ENCODE results near the gene KIAA0753. TPM values are rescaled to one million over a fixed set of nuclear protein-coding genes. Genes with fewer than 3 reads are reported as not detected.

The KIAA0753 gene
- polyA plus RNA-seq, 5 donors = 25.1 to 45.0 (median 38.4) TPM

DNA sequence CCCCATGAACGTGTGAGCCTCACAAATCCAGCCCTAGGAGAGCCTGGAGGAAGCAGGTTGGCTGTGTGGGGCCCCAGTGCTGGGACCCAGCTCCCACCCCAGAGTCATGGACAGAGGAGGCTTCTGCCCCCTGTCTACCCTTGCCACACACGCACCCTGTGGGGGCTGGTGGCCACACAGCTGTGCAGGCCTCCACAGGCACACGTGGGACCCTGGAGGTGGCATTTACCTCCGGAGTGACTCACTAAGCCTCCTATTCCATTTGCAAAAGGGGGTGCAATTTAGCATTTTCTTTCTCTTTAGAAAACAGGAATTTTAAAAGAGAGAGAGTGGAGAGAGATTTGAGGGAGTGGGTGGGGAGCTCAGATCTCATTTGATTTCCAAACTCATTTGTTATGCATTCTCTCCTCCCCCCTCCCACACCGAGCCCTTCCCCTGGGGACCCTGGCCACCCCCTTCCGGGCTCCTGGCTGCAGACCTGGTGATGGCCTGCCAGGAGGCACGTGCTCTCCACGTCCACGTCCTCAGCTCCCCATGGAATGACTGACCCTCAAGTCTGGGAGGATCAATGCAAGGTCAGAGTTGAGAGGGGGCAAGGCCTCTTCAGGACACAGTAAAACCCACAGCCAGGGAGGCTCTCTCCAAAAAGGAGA lies 91.0 kb downstream of the KIAA0753 start:
- DNase-seq = no peak

DNA sequence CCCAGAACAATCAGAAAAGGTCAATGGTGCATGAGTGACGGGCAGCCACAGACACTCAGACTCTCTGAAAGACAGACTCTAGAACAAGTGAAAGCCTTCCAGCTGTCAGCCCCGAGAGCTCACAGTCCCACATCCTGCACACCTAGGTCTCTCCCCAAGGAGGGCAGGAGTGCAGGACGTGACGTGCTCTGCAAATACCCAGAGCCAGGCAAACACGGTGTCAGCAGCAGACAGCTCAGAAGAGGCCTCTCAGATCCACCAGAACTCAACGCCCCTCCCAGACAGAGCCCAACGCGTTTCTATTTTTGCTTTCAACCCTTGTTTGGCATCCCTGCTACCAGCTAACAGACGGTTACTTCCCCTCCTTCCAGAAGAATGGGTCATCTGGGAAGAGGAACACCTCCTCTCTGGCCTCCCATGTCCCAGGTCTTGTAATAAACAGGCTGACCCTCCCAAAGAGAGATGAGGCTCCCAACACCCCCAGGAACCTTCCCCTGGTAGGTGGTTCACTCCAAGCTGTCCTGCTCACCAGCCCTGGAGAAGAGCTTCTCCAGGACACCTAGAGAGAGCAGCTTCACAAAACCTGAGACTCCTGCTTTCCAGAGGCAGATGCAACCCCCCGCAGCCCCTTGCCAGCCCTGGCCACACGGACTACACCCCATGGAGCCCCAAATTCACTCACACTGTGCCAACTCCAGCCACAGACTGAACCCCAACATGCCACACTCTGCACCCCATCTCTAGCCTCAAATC lies 91.8 kb downstream of the KIAA0753 start:
- DNase-seq = no peak

DNA sequence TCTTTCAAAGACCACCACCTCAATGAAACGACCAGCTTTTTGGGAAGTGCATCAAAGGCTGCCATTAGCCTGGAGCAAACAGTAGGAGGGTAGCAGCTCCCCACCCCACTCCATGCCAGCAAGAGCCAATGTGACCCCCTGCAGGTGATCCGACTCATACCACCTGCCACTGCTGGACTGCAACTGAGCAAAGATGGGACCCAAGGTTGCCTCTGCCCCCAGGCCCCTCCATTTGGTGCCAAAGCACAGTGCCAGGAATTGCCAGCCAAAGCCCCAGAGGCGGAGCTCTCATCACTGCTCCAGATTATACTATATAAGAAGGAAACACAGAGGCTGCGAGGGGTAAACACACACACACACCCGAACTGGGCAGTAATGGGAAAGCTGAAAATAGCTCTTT lies 92.5 kb downstream of the KIAA0753 start:
- no peak for DNase-seq

DNA sequence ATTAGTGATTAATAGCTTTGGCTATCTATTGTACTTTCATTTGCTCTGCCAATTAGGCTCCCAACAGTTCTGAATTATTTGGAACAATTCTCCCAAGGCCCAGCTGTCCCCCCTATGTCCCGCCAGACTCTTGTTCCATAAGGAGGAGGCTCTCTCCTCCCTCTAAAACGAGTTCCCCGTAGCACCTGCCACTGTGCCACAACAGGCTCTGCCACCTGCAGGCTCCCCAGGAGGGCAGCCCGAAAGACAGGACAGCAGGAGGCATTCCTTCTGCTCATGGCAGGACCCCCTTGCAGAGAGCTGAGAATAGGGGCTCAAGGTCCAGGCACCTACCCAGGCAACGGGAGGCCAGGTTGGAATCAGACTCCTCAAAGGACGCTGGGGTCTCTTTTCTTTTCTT lies 93.2 kb downstream of the KIAA0753 start:
- DNase-seq = no peak

DNA sequence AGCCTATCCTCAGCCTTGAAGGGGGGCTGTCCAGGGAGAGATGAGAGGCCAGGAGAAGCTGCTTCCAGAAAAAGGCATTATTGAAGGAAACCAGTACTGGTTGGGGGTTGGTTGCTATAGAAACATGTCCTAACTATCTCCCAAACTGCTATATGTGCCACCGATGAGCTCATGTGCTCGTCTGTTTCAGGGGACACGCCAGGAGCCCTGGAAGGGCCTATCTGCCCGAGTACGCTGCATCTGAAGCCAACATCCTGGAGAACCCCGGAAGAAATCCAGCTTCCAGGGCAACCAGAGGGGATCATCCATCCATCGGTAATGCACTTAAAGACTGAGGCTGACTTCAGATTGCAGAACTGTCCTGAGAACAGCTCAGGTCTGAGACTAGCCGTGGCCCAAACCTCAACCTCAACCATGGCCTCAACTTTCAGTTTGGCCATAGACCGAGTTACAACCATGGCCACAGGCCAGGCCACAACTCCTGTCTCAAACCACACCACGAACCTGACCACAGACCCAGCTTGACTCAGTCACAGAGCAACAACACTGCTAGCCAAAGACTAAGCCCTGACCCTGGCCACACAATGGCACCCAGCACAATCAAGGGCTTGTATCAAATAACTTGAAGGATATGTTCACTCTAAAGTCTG lies 94.3 kb downstream of the KIAA0753 start:
- no peak for DNase-seq

DNA sequence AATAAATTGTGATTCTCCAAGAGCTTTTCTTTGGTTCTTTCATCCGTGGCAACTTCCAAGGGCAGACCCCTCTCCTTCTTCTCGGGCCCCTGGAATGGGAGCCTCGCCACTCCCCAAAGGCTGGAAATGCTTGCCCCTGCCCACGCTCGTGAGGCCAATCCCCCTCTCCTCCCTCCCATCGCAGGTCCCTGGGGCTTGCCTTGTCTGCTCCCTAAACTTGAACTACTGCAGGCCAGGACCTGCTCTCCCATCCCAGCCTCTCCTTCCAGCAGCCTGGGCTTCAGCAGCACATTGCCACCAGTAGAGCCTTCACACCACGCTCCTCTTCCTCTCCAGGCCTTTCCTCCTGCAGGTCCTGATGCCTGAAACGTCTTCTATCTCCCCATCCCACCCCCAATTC lies 95.2 kb downstream of the KIAA0753 start:
- no peak for DNase-seq

DNA sequence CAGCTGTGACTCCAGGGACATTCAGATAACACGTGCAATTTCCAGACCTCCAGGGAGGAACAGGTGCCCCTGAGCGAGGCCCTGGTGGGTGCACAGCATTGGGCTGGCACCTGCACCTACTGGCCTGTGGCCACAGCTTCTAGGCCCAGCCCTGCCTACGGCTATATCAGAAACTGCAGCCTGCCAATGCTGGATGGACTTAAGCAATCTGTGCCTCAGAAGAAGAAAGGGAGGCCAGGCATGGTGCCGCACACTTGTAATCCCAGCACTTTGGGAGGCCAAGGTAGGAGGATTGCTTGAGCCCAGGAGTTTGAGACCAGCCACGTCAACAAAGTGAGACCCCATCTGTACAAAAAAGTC lies 96.5 kb downstream of the KIAA0753 start:
- DNase-seq = no peak

DNA sequence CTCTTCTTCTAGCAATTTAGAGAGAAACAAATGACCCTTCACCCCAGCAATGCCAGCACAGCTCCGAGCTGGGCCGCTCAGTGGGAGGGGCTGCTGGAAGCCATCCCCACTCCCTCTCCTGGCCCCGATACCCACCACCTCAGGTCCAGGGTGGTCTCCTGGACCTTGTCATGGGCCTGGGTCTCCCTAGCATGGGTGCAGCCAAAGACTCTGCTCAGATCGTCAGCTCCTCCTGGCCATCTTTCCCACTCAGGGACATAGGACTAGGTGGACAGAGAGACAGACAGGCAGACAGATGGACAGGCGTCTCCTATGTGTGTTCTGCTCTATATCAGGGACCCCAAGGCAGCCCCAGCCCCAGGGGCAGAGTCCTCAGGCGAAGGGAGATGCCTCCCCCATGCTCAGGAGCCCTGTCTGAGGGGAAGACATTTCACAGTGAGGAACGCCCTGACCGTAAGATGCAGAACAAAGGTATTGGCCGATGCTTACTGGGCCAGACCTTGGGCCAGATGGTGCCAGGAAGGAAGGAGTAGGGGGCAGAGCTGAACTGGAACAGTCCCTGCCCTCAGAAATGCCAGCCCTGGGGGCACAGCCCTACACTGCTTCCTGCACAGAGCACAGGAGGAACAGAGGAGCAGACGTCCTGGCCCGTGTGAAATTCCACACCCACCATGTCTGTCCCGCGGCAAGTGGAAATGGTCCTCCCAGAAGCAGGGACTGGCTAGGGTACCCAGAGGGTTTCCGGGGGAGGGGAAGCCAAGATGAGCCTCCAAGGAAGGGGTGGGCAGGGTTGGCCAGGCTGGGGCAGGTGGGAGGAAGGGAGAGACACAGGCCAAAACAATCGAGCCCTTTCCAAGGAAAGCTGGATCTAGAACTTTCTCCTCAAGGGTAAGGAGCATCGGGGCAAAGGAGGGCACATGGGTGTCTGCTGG lies 97.2 kb downstream of the KIAA0753 start:
- no peak for DNase-seq

DNA sequence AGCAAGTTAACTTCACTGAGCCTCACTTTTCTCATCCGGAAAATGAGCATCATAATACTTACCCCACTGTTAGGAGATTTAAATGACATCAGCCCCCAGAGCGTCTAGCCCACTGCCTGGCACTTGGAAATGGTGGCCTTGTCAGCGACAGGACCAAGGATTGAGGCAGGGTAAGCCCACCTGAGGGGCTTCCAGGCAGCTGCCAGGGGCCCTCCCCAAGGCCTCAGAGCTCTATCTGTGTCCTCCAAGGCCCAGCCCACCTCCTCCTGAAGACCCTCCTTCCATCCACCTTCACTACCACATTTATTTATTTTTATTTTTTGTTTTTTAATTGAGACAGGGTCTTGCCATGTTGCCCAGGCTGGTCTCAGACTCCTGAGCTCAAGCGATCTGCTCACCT lies 97.9 kb downstream of the KIAA0753 start:
- DNase-seq = no peak

DNA sequence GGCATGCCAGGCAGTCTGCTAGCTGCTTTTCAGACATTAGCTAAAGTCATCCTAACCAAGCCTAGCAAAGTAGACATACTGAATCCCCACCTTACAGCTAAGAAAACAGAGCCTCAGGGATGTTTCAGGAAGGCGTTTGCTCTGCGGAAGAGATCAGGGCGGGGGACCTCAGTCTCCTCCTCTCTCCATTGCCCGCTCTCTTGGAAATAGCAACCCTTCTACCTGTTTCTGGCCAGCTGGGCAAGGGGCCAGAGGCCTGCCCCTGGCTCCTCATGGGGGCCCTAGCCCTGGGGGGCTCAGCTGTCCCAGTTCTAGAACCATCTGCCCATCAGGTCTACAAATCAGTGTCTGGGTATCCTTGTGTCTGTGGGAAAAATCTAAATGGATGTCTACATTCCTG lies 98.6 kb downstream of the KIAA0753 start:
- no peak for DNase-seq

DNA sequence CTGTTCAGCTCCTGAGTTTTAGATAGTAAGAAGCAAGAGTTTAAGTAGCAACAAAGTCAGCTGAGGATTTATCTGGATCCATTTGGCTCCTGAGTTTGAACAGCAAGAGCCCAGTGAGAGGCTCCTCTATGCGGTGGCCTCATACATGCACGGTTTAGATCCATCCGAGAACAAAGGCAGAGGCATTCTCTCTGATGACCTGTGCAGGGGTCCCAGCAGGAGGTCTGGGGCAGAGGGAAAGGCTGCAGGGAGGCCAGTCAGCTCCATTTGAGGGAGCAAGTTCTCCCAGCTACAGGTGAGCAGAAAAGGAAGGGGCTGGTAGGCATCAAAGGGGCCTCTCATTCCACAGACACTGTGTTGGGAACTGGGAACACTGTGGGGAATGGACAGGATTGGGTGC lies 100.6 kb downstream of the KIAA0753 start:
- no peak for DNase-seq

DNA sequence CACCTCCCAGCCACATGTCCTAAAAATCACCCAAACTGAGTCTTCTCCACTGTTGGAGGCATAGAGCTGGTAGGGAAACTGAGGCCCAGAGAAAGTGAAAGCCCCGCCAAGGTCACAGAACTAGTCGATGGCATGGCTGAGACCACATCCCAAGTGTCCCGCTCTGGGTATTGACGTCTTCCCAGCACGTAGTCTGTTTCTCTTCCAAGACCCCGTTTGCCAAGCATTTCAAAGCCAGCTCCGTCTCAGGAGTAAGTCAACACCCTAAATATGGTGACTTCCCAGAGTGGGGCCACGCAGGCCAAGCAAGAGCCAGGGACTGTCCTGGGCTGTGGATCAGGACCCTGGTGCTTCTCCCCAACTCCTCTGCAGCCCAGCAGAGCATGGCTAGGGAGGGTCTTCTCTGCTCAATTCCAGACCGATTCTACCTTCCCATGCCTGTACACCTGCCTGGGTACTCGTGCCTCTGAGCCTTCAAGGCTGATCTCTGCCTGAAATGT lies 103.9 kb downstream of the KIAA0753 start:
- no peak for DNase-seq

DNA sequence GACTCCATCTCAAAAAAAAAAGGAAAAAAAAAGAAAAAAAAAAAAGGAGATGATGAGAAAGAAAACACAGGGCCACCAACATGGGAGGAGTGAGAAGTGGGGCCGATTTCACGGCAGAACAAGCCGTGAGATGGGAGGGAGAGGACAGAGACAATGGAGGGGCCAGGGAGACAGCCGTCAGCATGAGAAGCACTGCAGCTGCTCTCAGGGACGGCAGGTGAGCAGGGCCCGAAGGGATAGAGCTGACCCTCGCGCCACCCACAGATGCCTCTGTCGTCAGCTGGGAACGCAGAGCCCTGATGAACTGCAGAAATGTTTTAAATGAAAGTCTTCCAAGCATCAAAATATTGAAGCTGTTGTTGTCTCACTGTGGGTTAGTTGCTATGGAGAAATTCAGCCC lies 104.5 kb downstream of the KIAA0753 start:
- no peak for DNase-seq

DNA sequence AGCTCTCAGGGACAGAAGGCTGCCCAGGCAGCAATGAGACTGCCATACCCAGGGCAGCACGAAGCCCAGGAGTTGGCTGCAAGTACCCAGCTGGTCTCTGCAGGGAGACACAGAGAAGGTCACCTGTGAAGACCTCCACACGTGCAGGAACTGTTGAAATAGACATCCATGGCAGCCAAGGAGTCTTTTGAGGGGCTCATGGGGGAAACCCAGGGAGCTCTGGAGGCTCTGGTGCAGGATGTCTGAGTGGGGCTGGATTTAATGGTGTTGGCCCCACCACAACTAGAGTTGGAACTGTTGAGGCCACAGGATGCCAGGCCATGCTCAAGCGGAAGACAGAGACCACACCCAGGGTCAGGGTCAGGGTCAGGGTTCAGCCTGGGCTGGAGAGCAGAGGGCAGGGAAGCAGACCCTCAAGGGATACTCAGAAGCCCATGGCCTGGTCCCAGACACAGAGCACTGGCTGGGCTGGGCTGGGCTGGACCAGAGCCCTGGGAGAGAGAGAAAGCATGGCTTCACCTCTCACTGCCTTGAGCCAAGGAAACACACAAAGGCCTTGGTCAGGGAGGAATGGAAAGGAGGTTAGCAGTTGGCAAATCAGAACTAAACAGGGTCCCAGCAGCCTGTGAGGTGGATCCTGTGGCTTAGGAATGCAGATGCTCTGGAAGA lies 105.5 kb downstream of the KIAA0753 start:
- no peak for DNase-seq

DNA sequence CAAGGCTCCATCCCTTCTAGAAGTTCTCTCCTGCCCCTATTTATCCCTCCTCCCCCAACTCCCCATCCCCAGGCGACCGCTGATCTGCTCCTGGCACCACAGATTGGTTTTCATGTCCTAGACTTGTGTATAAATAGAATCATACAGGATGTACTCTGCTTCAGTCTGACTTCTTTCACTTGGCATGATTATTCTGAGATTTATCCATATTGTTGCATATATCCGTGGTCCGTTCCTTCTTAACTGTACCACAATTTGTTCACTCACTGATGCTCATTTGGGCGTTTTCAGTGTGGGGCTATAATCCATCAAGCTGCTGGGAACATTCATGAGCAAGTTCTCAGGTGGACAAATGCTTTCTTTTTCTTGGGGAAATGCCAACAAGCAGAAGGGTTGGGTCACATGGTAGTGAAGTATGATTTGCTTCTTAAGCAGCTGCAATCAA lies 108.0 kb downstream of the KIAA0753 start:
- DNase-seq = no peak

DNA sequence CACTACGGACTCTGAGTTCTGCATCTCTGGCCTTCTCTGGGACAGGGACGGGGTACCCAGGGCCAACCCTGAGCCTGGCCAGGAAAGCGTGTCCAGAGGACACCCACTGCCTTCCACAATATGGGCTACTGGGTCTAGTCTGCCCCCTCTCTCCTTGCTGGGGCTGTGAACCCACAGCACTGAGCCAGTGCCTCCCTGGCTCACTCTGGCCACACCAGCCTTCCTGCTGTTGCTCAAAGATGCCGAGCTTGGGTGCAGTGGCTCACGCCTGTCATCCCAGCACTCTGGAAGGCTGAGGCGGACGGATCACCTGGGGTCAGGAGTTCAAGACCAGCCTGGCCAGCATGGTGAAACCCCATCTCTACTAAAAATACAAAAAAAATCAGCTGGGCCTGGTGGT lies 108.9 kb downstream of the KIAA0753 start:
- DNase-seq = no peak

DNA sequence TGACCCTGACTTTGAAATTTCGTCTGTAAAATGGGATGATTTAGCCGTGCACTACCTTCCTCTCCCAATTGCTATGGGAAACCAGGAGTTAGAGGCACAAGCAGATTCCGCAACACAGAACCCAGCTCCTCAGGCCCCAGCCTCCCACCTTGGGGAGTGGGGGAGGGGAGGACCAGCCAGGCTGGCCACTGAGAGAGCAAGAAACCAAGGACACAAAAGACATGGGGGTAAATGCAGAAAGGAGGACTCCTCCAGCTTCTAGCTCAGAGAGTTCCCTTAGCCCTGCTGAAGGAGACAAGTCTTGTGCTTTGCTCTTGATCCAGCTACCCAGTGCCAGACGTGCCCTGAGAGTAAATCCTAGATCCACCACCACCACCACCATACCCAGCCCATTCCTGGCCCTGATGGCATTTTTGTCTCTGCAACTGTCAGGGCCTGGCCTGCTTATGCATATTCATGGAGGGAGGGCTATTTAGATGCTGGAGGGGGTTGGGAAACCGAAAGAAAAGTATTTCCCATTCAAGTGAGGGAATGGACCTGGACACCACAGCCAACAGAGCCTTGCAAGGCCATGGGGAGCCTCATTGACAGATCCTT lies 110.1 kb downstream of the KIAA0753 start:
- no peak for DNase-seq

DNA sequence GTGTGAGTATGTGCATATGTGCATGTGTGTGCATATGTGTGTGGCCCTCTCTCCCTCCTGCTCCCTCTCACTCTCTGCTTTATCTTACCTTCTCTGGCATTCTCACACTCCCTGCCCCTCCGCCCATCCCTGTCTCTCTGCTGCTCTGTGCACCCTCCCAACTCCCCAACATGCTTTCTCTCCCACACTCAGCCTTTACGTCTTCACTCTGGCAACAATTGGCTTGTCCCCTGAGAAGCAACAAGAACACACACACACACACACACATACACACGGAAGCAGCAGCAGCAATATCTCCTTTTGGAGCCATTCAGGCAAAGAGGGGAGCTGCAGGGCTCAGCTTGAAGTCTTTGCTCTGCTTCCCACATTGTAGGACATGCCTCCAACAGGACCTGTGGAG lies 112.0 kb downstream of the KIAA0753 start:
- DNase-seq = no peak
